ENCODE results near the gene GPHN.

GRCh38 chr14:66459603-66460002 lies 48.3 kb upstream of the GPHN start:
- TF ChIP-seq POLR2AphosphoS5 (IDR thresholded peaks at IDR 0.05; ENCODE audit: low read depth, low read length) = no peak
- TF ChIP-seq SIN3A (IDR thresholded peaks at IDR 0.05; ENCODE audit: borderline replicate concordance, insufficient read depth, low read length) = no peak

All from PFSK-1 (cell line).